Chondrocyte (in vitro differentiated cells): Measurements from ENCODE around the gene TMEM25. TPM values are rescaled to one million over a fixed set of nuclear protein-coding genes. Genes with fewer than 3 reads are reported as not detected.

Source experiments
- DNase-seq: peaks from one replicate; pipeline ENCODE4 v3.0.0; 2021; ENCODE audit warnings: mixed read lengths, low spot score
- H3K27ac Mint-ChIP-seq: one replicate; pipeline ENCODE4 v1.8.0; 2021; ENCODE audit warnings: mild to moderate bottlenecking, moderate library complexity, mixed read lengths; ENCODE audit not compliant: unreplicated experiment
- H3K27me3 Mint-ChIP-seq: 2 replicates; pipeline ENCODE4 v1.8.0; 2021; ENCODE audit warnings: low read depth, mixed read lengths
- H3K36me3 Mint-ChIP-seq: 2 replicates; pipeline ENCODE4 v1.8.0; 2021; ENCODE audit warnings: low read depth, mixed read lengths
- H3K4me1 Mint-ChIP-seq: 2 replicates; pipeline ENCODE4 v1.8.0; 2021; ENCODE audit warnings: low read depth, mild to moderate bottlenecking, mixed read lengths
- H3K4me3 Mint-ChIP-seq: one replicate; pipeline ENCODE4 v1.8.0; 2021; ENCODE audit warnings: mild to moderate bottlenecking, moderate library complexity, mixed read lengths; ENCODE audit not compliant: unreplicated experiment
- H3K9me3 Mint-ChIP-seq: 2 replicates; pipeline ENCODE4 v1.8.0; 2021; ENCODE audit warnings: low read depth, mixed read lengths
- CTCF ChIP-seq: fragments of 200-600 bp; sonication (generic); IDR thresholded peaks from 2 replicates; pipeline ENCODE4 v1.5.0; 2021; ENCODE audit warnings: antibody characterized with exemption, mild to moderate bottlenecking, moderate library complexity
- total RNA-seq: library from RNA; stranded (reverse); gene quantifications from 3 replicates; pipeline ENCODE4 v1.2.1, GENCODE V29; 2021

TMEM25 gene
- total RNA-seq, 1 donor from 2014 or later: 26.3 TPM

GRCh38 chr11:118536726-118537125 is 5.7 kb downstream of the TMEM25 start:
- Mint-ChIP-seq H3K4me1 (peaks cover 10% of the 10 kb centered on the region), H3K36me3 (peaks cover 5% of the 10 kb centered on the region), H3K27me3 (no peaks in the 10 kb centered on the region), H3K27ac (no peak overlapping the region), H3K9me3 (peaks cover 2% of the 10 kb centered on the region), H3K4me3 (no peak overlapping the region)
- no peak for DNase-seq
- TF ChIP-seq CTCF: no peak

GRCh38 chr11:118537409-118537980 is 6.5 kb downstream of the TMEM25 start:
- peaks cover 7% of the 10 kb centered on the region for H3K4me1 Mint-ChIP-seq
- H3K9me3 Mint-ChIP-seq: peaks cover 2% of the 10 kb centered on the region
- H3K4me3 Mint-ChIP-seq: no peak overlapping the region
- DNase-seq: no peak
- H3K27me3 Mint-ChIP-seq: no peaks in the 10 kb centered on the region
- H3K36me3 Mint-ChIP-seq: peaks cover 5% of the 10 kb centered on the region
- TF ChIP-seq CTCF: no peak
- no peak overlapping the region for H3K27ac Mint-ChIP-seq

GRCh38 chr11:118544010-118544646 is 13.1 kb downstream of the TMEM25 start:
- TF ChIP-seq CTCF: no peak

GRCh38 chr11:118544647-118545010 is 13.6 kb downstream of the TMEM25 start:
- H3K27ac Mint-ChIP-seq: no peak overlapping the region
- no peaks in the 10 kb centered on the region for H3K27me3 Mint-ChIP-seq
- H3K9me3 Mint-ChIP-seq: no peaks in the 10 kb centered on the region
- no peak for DNase-seq
- peaks cover 11% of the 10 kb centered on the region for H3K36me3 Mint-ChIP-seq
- no peaks in the 10 kb centered on the region for H3K4me1 Mint-ChIP-seq
- TF ChIP-seq CTCF: no peak
- H3K4me3 Mint-ChIP-seq: no peak overlapping the region

More at GRCh38 chr11:118544010-118544646, 13.1 kb downstream of the TMEM25 start:
- Mint-ChIP-seq H3K4me3 (no peak overlapping the region), H3K4me1 (no peaks in the 10 kb centered on the region), H3K27me3 (no peaks in the 10 kb centered on the region), H3K36me3 (peaks cover 11% of the 10 kb centered on the region), H3K9me3 (no peaks in the 10 kb centered on the region), H3K27ac (no peak overlapping the region)
- no peak for DNase-seq

- Mint-ChIP-seq H3K27ac (no peak overlapping the region), H3K36me3 (peaks cover 9% of the 10 kb centered on the region), H3K4me1 (no peaks in the 10 kb centered on the region), H3K9me3 (no peaks in the 10 kb centered on the region), H3K4me3 (no peak overlapping the region), H3K27me3 (no peaks in the 10 kb centered on the region)
- TF ChIP-seq CTCF: no peak
- DNase-seq: no peak
Measured at GRCh38 chr11:118545533-118545932, 14.5 kb downstream of the TMEM25 start.
